ENCODE results near the gene ANTXR2.
"Not testable (repeated sequence)": the region's sequence is repeated elsewhere in the genome, so short reads cannot be mapped to it uniquely, and the experiment has no call there.

ANTXR2 gene

GRCh38 chr4:80015407-80016189 is 57.4 kb downstream of the ANTXR2 start:
- no peak for DNase-seq

- DNase-seq = no peak
Observed at GRCh38 chr4:80014531-80014930, 58.5 kb downstream of the ANTXR2 start.

- no peak for DNase-seq
Observed at GRCh38 chr4:80012291-80012690, 60.7 kb downstream of the ANTXR2 start.

- DNase-seq = no peak
Observed at GRCh38 chr4:80011636-80012236, 61.3 kb downstream of the ANTXR2 start.

- DNase-seq = no peak
Observed at GRCh38 chr4:80010316-80010715, 62.7 kb downstream of the ANTXR2 start.

GRCh38 chr4:80009806-80010205 is 63.2 kb downstream of the ANTXR2 start:
- no peak for DNase-seq

- DNase-seq = no peak
Observed at GRCh38 chr4:80008971-80009370, 64.1 kb downstream of the ANTXR2 start.

- DNase-seq = no peak
Observed at GRCh38 chr4:80008351-80008750, 64.7 kb downstream of the ANTXR2 start.

- DNase-seq = no peak
Observed at GRCh38 chr4:80007745-80008149, 65.3 kb downstream of the ANTXR2 start.

- DNase-seq = no peak
Observed at GRCh38 chr4:80006935-80007744, 65.9 kb downstream of the ANTXR2 start.

GRCh38 chr4:80005863-80006262 is 67.2 kb downstream of the ANTXR2 start:
- no peak for DNase-seq

GRCh38 chr4:80004319-80004718 is 68.7 kb downstream of the ANTXR2 start:
- no peak for DNase-seq

- not testable (repeated sequence) for DNase-seq
Observed at GRCh38 chr4:80002559-80002958, 70.5 kb downstream of the ANTXR2 start.

GRCh38 chr4:79999048-79999447 is 74.0 kb downstream of the ANTXR2 start:
- not testable (repeated sequence) for DNase-seq

GRCh38 chr4:79998201-79998600 is 74.8 kb downstream of the ANTXR2 start:
- DNase-seq = no peak

- no peak for DNase-seq
Observed at GRCh38 chr4:79996851-79997250, 76.2 kb downstream of the ANTXR2 start.

- DNase-seq = no peak
Observed at GRCh38 chr4:79993476-79993875, 79.6 kb downstream of the ANTXR2 start.

GRCh38 chr4:79991601-79992000 is 81.4 kb downstream of the ANTXR2 start:
- DNase-seq = no peak

GRCh38 chr4:79991100-79991499 is 81.9 kb downstream of the ANTXR2 start:
- not testable (repeated sequence) for DNase-seq

- no peak for DNase-seq
Observed at GRCh38 chr4:79987401-79987800, 85.6 kb downstream of the ANTXR2 start.

GRCh38 chr4:79983431-79983830 is 89.6 kb downstream of the ANTXR2 start:
- DNase-seq = no peak

GRCh38 chr4:79982601-79983322 is 90.3 kb downstream of the ANTXR2 start:
- no peak for DNase-seq

- DNase-seq = peak; percentile 48
Observed at GRCh38 chr4:79980448-79980847, 92.6 kb downstream of the ANTXR2 start.
